Measurements from ENCODE around the gene CHPF2.

Gene CHPF2

GRCh38 chr7:151265351-151265931 is 33.2 kb downstream of the CHPF2 start:
- DNase-seq (ENCODE audit: low read depth): no peak

- no peak for DNase-seq (ENCODE audit: low read depth)
Measured at GRCh38 chr7:151269511-151269910, 37.2 kb downstream of the CHPF2 start.

- no peak for DNase-seq (ENCODE audit: low read depth)
Measured at GRCh38 chr7:151271699-151272355, 39.5 kb downstream of the CHPF2 start.

GRCh38 chr7:151272405-151272804 is 40.1 kb downstream of the CHPF2 start:
- DNase-seq (ENCODE audit: low read depth): no peak

- no peak for DNase-seq (ENCODE audit: low read depth)
Measured at GRCh38 chr7:151272877-151273276, 40.6 kb downstream of the CHPF2 start.

GRCh38 chr7:151273651-151274390 is 41.5 kb downstream of the CHPF2 start:
- no peak for DNase-seq (ENCODE audit: low read depth)

GRCh38 chr7:151274396-151274795 is 42.1 kb downstream of the CHPF2 start:
- DNase-seq (ENCODE audit: low read depth): no peak

- DNase-seq (ENCODE audit: low read depth): no peak
Measured at GRCh38 chr7:151274936-151275812, 42.9 kb downstream of the CHPF2 start.

GRCh38 chr7:151275813-151276577 is 43.7 kb downstream of the CHPF2 start:
- no peak for DNase-seq (ENCODE audit: low read depth)

- DNase-seq (ENCODE audit: low read depth): peak; percentile 16
Measured at GRCh38 chr7:151276666-151277590, 44.6 kb downstream of the CHPF2 start.

GRCh38 chr7:151277631-151278030 is 45.3 kb downstream of the CHPF2 start:
- DNase-seq (ENCODE audit: low read depth): no peak

GRCh38 chr7:151278949-151279348 is 46.7 kb downstream of the CHPF2 start:
- no peak for DNase-seq (ENCODE audit: low read depth)

- no peak for DNase-seq (ENCODE audit: low read depth)
Measured at GRCh38 chr7:151279868-151280267, 47.6 kb downstream of the CHPF2 start.

- DNase-seq (ENCODE audit: low read depth): no peak
Measured at GRCh38 chr7:151280388-151281019, 48.2 kb downstream of the CHPF2 start.

GRCh38 chr7:151281686-151282085 is 49.4 kb downstream of the CHPF2 start:
- DNase-seq (ENCODE audit: low read depth): no peak

GRCh38 chr7:151282111-151282510 is 49.8 kb downstream of the CHPF2 start:
- DNase-seq (ENCODE audit: low read depth): no peak

GRCh38 chr7:151283302-151283701 is 51.0 kb downstream of the CHPF2 start:
- DNase-seq (ENCODE audit: low read depth): no peak

GRCh38 chr7:151286148-151286547 is 53.9 kb downstream of the CHPF2 start:
- DNase-seq (ENCODE audit: low read depth): no peak
